GM18498 (cell line): ENCODE data around the gene C1QTNF3.
"Not testable (repeated sequence)": the region's sequence is repeated elsewhere in the genome, so short reads cannot be mapped to it uniquely, and the experiment has no call there.

Source experiments
- ATAC-seq: cut with Tn5 transposase; IDR thresholded peaks from one replicate; pipeline ENCODE4 v1.9.1; 2021; ENCODE audit warnings: mild to moderate bottlenecking, moderate library complexity; ENCODE audit not compliant: unreplicated experiment

Gene C1QTNF3

DNA sequence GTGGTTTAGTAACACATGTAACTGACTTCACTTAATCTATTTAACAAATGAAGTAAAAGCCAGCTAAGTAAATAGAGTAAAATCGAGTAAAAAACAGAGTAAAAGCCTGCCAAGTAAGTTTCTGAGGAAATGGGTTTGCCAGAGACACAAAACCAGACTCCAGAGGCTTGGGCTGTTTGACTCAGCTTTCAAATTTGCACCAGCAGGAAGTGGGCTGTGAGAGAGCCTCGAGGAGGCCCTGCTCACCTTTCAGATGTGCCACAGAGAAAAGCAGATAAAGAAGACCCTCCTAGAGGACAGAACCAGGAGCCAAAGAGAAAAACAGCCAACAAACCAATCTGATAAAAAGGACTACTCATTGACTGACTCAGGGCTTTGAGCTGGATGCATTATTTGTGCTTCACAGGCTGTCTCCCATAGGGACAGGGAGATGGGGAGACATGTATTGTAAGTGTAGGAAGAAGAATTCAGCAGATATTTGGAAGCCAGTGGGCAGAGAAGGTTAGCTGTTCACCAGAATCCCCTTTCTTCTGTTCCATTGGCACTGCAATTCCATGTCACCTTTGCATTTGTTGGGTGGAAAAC, 20.8 kb downstream of the C1QTNF3 start:
- ATAC-seq: peak; percentile 91

DNA sequence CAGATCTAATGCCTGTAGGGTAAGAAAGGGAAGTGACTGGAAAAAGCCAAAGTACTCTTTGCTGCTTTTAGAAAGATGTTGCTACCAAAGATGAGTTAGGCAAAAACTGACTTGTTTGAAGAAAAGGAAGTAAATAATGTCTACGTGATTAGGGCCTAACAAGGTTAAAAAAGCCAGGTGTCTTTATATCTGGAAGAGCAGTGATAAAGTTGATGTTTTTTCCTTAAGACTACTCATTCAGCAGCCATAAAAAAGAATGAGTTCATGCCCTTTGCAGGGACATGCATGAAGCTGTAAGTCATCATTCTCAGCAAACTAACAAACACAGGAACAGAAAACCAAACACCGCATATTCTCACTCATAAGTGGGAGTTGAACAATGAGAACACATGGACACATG, 21.7 kb downstream of the C1QTNF3 start:
- ATAC-seq: no peak

DNA sequence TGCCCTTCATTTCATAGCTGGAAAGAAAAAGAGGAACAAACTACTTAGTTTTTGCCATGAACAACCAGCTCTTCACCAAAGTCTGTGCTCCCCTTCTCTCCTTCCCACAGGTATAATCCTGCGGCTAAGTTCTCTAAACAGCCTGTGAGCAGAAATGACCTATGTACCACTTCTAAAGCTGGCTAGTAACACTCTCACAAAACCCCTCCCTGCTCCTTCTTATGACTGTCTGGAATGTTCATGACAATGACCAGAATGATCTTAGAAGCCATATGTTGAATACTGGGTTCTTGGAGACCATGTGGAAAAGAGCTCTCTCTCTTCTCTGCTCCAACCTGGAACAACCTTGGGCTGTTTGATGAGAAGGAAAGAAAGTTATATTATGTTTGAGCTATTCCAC, 22.3 kb downstream of the C1QTNF3 start:
- no peak for ATAC-seq

DNA sequence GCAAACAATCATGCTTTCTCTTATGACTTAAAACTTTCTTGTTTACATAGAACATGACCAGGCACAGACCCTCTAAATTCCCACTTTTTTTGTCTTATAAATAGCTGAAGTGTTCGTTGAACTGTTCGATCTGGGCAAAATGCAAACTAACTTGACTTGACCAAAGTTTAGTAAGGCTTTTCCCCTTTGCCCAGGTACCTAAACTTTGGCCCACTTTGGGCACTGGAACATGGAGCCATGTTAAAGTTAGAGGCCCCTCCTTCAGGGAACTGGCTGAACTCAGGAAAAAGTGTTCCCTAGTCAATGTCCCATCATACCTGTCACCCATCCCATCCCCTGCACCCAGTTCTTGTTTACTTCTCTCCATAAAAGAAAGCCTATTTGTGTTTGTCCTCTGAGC, 25.8 kb downstream of the C1QTNF3 start:
- ATAC-seq: no peak

DNA sequence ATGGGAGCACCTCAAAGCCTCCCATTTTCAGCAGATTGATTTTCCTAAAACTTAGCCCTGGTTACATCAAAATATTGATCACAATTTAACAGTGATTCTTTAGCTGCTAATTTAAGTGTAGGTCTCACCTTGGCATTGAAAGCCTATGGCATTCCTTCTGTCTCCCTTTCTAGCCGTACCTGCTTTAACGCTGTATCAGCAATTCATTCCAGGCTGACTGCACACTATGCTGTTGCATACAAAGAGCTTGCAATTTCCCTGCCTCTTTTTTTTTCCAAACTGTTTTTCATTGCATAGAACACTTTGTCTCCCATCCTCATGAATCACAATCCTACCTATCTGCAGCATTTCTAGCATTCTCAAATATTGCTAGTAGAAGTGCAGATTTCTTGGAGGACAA, 26.3 kb downstream of the C1QTNF3 start:
- ATAC-seq: no peak

DNA sequence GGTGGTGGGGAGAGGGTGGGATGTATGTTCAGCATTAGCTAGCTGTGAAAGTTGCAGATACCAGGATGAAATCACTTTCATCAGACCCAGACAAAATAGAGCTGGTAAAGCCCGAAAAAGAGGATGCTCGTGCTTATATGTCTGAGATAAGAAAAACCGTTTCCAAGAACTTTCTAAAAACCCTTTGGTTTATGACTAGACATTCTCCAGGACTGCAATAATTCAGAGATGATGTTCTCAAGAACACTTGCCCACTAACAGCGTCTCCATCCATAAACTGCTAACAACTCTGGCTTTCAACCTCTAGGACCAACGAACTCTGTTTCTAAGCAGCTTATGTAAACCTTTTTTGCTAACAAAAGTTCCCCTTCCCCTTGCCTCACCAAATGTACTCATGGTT, 26.8 kb downstream of the C1QTNF3 start:
- ATAC-seq: no peak

DNA sequence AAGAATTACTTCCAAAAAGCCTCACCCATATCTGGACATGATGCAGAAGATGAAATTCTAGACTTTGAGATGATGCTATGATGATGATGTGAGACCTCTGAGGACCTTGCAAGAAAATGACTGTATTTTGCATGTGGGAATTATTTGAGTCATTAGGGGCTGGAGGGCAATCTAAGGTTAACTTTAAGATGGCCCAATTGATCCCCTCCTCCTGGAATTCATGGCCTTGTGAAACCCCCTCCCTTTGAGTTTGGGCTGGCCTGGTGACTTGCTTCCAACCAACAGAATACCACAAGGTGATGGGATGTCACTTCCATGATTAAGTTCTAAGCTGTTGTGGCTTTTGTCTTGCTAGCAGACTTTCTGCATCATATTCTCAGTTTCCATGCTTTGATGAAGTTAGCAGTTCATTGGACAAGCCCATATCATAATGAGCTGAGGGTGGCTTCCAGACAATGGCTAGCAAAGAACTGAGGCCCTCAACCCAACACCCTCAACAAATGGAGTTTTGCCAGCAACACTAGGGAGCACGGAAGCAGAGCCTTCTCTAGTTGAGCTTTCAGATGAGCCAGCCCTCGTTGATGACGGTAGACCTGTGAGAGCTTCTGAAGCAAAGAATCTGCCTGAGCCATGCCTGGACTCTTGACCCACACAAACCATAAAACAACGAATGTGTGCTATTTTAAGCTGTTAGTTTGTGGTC, 27.7 kb downstream of the C1QTNF3 start:
- no peak for ATAC-seq

DNA sequence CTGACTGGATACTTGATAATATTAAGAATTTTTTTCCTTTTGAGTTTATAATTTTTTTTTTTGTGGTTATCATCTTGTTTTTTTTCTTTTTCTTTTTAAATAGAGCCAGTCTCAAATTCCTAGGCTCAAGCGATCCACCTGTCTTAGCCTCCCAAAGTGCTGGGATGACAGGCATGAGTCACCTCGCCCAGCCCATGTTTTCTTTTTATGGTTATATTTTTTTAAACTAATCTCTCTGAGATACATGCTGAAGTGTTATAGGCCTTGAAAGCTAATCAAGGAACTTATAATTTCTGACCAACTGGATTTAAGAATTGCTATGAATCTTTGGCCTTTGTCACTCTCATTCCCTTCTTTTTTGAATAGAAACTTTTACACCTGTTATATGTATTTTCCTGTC, 28.4 kb downstream of the C1QTNF3 start:
- ATAC-seq: no peak

DNA sequence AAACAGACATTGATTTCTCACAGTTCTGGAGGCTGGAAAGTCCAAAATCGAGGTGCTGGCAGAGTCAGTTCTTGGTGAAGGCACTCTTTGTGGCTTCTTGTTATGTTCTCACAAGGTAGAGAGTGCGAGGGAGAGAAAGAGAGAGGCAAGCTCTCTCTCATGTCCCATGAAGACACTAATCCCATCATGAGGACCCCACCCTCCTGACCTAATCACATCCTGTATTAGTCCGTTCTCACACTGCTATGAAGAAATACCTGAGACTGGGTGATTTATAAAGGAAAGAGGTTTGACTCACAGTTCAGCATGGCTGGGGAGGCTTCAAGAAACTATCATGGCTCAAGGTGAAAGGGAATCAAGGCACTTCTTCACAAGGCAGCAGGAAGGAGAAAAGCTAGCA, 29.5 kb downstream of the C1QTNF3 start:
- no peak for ATAC-seq

DNA sequence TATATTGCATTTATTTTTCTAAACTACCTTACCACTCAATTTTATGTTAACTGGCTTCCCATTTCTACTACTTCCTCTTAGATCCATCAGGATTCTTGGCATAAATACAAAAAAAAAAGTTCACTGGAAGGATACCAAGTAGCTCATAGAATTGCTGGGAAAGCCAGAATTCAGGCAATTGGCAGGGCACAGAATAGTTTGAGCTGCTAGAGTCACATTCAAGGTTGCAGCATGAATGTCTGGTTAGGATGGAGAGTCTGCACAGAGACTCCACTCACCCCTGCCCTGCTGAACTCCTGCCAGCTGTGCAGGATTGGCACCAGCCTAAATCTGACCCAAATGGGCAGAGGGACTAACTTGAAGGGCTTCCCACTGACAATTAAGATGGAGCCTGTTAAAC, 30.2 kb downstream of the C1QTNF3 start:
- no peak for ATAC-seq

DNA sequence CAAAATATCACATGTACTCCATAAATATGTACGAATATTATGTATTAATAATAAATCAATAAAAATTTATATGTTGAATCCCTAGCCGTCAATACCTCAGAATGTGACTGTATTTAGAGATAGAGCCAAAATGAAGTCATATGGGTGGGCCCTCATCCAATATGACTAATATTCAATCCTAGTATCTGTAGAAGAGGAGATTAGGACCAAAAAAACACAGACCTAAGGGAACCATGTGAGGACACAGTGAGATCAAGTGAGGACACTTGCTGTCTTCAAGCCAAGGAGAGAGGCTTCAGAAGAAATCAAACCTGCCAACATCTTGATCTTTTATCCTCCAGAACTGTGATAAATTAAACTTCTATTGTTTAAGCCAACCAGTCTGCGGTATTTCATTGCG, 31.5 kb downstream of the C1QTNF3 start:
- no peak for ATAC-seq

DNA sequence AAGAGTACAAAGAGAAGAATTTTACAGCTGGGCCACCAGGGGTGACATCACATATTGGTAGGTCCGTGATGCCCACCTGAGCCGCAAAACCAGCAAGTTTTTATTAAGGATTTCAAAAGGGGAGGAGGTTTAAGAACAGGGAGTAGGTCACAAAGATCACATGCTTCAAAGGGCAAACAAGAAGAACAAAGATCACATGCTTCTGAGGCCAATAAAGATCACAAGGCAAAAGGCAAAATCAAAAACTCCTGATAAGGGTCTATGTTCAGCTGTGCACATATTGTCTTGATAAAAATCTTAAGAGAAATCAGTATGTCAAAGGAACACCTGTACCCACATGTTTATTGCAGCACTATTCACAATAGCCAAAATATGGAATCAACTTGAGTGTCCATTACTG, 32.9 kb downstream of the C1QTNF3 start:
- ATAC-seq: not testable (repeated sequence)

DNA sequence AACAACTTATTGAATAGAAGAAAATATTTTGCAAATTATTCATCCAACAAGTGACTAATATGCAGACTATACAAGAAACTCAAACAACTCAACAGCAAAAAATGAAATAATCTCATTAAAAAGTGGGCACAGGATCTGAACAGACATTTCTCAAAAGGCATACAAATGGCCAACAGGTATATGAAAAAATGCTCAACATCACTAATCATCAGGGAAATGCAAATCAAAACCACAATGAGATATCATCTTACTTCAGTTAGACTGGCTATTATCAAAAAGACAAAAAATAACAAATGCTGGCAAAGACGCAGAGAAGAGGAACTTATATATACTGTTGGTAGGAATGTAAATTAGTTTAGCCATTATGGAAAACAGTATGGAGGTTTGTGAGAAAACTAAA, 33.4 kb downstream of the C1QTNF3 start:
- no peak for ATAC-seq

DNA sequence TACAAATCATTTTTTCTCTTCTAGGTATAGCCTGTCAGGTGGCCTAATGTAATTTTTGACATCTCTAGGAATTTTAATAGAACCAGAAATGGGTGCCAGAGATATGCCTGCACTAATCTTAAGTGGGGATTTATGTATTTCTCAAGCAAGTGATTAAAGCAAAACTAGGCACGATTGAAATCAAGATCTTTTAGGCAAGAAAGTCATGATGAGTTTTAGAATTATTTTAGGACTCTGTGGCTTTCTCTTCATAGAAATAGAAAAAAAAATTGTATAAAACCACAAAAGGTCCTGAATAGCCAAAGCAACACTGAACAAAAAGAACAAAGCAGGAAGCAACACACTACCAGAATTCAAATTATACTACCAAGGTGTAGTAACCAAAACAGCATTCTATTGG, 34.2 kb downstream of the C1QTNF3 start:
- no peak for ATAC-seq

DNA sequence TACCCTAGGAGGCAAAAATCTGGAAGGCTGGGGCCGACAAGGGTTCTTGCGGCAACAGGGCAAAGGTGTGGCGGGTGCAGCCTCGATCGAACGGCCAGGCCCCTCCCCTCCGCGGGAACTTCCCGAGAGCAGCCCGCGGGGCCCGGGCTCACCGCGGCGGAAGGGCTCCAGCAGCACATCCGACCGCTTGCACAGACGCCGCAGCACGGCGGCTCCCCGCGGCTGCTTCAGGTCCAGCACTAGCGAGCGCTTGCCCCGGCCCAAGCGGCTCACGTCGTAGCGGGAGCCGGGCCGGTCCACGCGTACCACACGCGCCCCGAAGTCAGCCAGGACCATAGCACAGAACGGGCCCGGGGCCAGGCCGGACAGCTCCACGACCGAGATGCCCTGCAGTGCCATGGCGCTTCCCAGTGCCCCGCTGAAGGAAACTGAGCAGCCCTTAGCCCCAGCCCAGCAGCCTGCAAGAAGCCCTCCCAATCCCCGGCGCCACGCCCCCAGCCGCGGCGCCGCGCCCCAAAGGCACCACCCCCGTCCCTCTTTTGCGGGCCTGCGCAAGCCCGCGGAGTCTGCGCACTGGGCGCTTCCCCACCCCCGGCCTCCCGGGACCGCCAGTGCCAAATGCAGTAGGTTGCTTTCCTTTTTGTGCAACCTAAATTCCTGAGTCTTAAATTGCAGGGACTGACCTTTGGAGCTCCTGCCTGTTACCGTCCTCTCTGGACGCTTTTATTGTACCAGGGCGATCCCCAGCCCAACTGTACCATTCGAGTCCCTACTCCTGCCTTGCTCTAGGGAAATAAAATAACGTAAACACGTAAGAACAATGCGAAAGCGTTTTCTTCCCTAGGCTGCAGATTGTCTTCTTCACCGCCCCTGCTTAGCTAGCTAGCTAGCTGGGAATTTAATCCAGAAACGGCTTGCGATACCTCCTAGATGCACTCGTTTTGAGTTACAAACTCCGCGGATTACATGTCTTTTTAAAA, 35.1 kb downstream of the C1QTNF3 start, which contains the start of gene AMACR:
AMACR (minus strand) TSS at position 430 of the 980 bp plus-strand sequence; CDS start at position 399, 31 bp downstream.
- peak; percentile 94 for ATAC-seq

DNA sequence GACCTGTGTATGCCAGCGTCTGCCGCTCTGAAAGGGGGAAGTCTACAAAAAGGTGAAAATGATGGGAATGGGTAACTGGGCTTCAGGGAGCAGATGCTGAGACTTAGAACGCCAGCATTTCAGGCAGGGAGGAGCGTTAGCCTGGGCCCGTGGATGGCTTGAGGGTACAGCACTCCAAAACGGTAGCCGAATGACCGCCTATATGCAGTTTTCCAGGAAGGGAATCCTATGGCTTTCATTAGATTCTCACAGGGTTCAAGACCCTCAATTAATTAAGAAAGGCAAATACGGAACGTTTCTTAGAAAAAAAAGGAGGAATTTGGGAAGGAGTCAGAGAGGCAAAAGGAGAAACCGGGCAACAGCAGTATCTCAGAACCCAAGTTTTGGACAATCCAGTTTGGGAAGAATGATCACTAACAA, 35.8 kb downstream of the C1QTNF3 start:
- no peak for ATAC-seq

DNA sequence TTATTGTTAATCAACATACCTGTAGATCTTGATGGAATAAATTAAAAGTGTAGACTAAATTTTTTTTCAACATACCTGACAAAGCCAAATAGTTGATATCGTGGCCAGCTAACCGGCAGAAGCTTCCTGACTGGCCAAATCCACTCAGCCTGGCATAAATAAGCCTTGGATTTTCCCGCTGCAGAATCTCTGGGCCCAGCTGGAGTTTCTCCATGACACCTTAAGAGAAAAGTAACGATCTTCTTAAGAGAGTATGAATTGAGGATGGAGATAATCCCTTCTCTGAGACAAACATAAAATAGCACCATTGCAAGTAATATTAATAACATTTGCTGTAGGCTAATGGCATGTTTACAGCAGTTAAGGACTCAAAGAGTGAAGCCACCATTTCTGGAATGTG, 37.3 kb downstream of the C1QTNF3 start:
- no peak for ATAC-seq

DNA sequence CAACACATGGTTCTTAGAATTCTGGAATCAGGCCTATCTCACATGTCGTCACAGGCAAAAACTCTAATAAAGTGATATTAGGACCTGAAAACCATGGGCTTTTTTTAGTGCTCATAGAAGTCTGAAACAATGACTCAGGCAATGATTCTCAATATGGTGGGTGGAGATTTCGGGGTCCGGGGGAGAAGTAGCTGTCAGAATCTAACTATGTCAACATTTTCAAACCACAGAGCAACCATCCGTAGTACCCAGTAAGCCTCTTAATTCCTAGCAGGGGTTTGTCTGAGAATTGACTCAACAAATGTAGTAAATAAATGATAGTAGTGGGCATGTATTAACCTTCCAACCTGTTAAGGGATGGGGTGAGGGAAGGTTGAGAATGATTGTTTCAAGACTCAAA, 37.8 kb downstream of the C1QTNF3 start:
- ATAC-seq: no peak

DNA sequence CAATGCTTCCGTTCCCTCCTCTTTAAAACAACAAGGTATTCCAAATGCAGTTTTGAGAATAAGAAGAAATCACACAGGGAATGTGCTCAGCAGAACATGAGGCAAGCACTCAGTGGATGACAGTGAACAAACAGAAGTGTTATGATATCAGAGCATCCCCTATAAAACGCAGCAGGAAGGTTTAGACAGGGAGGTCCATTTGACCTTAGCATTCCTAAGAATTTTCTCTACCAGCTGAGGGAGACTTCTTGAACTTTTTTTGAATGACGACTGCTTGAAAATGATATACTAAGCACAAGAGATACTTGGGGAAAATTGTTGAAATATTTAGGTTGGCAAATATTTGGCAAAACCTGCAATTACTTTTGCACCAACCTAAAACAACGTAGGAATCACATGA, 39.1 kb downstream of the C1QTNF3 start:
- no peak for ATAC-seq

DNA sequence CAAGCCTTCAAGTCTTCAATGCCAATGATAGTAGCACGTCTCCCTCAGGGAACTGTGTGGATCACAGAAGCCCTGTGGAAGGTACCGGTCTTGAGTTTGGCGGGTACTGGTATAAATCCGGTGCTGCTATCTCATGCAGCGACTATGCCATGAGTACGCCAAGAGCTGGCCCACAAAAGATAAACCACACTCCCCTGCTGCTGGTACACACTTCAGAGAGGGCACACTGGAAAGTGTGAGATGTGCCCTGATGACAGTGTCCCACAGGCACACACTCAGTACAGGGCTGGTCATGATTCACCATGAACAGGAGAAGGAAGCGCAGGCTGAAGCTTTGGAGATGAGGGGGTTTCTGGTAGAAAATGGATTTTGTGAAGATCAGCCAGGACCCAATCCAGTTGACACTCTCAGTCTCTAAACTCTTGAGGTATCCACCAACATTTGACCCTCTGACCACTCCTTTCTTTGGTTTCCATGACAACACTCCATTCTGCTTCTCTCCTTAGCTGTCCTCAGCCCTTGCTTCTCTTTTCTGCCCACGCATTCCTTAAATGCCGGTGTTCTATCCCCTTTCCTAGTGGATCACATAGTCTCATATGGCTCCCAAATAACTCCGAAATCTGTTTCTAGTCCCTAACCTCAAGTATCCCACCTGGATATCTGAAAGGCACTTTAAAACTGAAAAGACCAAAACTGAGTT, 40.2 kb downstream of the C1QTNF3 start:
- no peak for ATAC-seq

DNA sequence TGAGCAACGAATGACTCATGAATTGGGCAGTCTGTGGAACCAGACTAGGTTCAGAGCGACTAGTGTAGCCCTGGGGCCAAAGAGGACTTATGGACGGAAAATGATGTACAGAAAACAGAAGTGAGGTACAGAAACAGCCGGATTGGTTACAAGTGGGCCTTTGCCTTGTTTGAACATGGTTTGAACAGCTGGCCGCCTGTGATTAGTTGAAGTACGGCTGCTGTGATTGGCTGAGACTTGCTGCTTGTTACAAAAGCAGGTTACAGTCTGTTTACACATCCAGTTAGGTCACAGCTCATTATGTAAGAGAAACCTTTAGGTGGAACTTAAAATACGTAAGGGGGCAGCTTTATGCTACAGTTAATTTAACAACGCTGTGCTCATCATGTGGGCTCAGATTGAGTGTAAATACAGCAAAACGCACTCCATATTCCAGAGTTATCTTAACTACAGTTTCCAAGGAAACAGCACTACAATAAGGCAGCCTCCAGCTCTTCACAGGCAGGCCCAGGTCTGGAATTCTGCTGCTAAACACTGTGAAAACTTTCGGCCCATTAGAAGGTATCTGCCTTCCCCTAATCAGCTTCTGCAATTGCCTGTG, 41.7 kb downstream of the C1QTNF3 start:
- no peak for ATAC-seq
